Testis (tissue), 3 donors: ENCODE measurements around the gene SMARCE1. TPM values are rescaled to one million over a fixed set of nuclear protein-coding genes. Genes with fewer than 3 reads are reported as not detected.
A peak's percentile ranks its signal among the peaks of the same experiment; 100 is the strongest.
"Not testable (repeated sequence)": the region's sequence is repeated elsewhere in the genome, so short reads cannot be mapped to it uniquely, and the experiment has no call there.

ENCODE experiments used
- DNase-seq: peaks from one replicate; pipeline ENCODE4 v3.0.0-alpha.2; 2019
- H3K27ac ChIP-seq, 2 donors: fragments of 200-600 bp; sonication (generic); one replicate each; pipeline ENCODE4 v1.5.1; 2019
- H3K27me3 ChIP-seq: fragments of 200-600 bp; sonication (generic); one replicate; pipeline ENCODE4 v1.5.1; 2019
- H3K36me3 ChIP-seq: fragments of 200-600 bp; sonication (generic); one replicate; pipeline ENCODE4 v1.5.1; 2017; ENCODE audit warnings: low read depth; ENCODE audit errors: missing control alignments
- H3K4me1 ChIP-seq: fragments of 200-600 bp; sonication (generic); one replicate; pipeline ENCODE4 v1.5.1; 2019
- H3K4me3 ChIP-seq, 2 donors: fragments of 200-600 bp; sonication (generic); one replicate each; pipeline ENCODE4 v1.5.1; 2017 to 2019
- H3K9me3 ChIP-seq: fragments of 200-600 bp; sonication (generic); one replicate; pipeline ENCODE4 v1.5.1; 2017
- POLR2A ChIP-seq: fragments of 450-650 bp; IDR thresholded peaks from one replicate; pipeline ENCODE4 v1.6.1; 2017; ENCODE audit warnings: antibody characterized with exemption, mild to moderate bottlenecking, moderate library complexity
- WGBS, 2 donors: methylation state at CpG; one replicate each; pipeline ENCODE4 v1.1.5; 2018; 5-methylcytosine and 5-hydroxymethylcytosine counted together
- intact Hi-C: fragments of 100-400 bp; cut with DNase I; formaldehyde crosslinking; loops from one replicate; pipeline ENCODE4 v1.15.1; 2023; ENCODE audit warnings: low total_unique reads
- polyA plus RNA-seq: library from polyadenylated mRNA; stranded (reverse); fragments of 350-450 nt; fragmentation: Illumina TruSeq; extraction: RNeasy Lipid Tissue Mini Kit (QIAGEN cat#74804); gene quantifications from one replicate; pipeline ENCODE4 v1.2.3, GENCODE V29; 2014; ENCODE audit warnings: low read depth, low replicate concordance; ENCODE audit not compliant: insufficient read depth
- total RNA-seq, 2 donors: library from RNA; depleted of rRNA; stranded (reverse); fragments of >200 nt; gene quantifications; one replicate each; pipeline ENCODE4 v1.2.3, GENCODE V29; 2016
- TF ChIP-seq, protein P1 (sequence below), 3 experiments: fragments of 450-650 bp in 2 of 3; fragments of 200-600 bp in 1 of 3; sonication (generic) in 1 of 3; IDR thresholded peaks; one replicate each; pipeline ENCODE4 v1.5.1; 2016 to 2019; ENCODE audit warnings: antibody characterized with exemption in 3 of 3, mild to moderate bottlenecking in 2 of 3, moderate library complexity in 1 of 3

Gene SMARCE1
- total and polyA plus RNA-seq, 3 donors from 2014 or later: 80.3 to 86.4 (median 81.6) TPM

DNA sequence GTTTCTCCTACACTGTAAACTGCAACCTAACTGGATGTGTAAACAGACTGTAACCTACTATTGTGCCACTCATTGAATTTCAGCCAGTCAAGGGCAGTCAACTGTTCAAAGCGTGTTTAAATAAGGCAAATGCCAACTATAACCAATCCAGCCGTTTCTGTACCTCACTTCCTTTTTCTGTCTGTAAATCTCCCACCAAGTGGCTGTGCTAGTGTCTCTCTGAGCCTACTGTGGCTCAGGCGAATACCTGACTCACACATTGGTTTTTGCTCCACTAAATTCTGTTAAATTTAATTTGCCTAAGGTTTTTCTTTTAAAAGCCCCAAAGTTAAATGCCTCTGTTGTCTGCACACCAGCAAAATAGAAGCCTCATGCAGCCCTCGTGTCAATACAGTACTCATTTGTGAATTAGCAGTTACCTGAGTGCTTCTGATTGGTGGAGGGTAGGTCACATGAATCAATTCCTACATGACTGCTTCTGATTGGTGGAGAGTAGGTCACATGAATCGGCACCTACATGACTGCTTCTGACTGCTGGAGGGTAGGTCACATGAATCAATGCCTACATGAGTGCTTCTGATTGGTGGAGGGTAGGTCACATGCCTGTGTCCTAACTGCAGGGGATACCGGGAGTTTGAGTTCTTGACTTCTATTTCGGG lies 51.2 kb downstream of the SMARCE1 start:
- Histone ChIP-seq H3K4me1 (no peaks in the 10 kb centered on the region), H3K27ac (no peak overlapping the region), H3K27me3 (no peaks in the 10 kb centered on the region), H3K9me3 (no peaks in the 10 kb centered on the region), H3K4me3 (peak overlapping the region in 1 of 2 donors; percentile 11), H3K36me3 (no peaks in the 10 kb centered on the region)
- intact Hi-C loops: no loop called here
- WGBS, 2 donors: 69 to 80% methylated on average over 7 of the region's 7 CpGs
- no peak for TF ChIP-seq POLR2A
- TF ChIP-seq, protein P1, sequence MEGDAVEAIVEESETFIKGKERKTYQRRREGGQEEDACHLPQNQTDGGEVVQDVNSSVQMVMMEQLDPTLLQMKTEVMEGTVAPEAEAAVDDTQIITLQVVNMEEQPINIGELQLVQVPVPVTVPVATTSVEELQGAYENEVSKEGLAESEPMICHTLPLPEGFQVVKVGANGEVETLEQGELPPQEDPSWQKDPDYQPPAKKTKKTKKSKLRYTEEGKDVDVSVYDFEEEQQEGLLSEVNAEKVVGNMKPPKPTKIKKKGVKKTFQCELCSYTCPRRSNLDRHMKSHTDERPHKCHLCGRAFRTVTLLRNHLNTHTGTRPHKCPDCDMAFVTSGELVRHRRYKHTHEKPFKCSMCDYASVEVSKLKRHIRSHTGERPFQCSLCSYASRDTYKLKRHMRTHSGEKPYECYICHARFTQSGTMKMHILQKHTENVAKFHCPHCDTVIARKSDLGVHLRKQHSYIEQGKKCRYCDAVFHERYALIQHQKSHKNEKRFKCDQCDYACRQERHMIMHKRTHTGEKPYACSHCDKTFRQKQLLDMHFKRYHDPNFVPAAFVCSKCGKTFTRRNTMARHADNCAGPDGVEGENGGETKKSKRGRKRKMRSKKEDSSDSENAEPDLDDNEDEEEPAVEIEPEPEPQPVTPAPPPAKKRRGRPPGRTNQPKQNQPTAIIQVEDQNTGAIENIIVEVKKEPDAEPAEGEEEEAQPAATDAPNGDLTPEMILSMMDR (IDR thresholded peaks at IDR 0.05): no peak
- DNase-seq: peak; percentile 88

DNA sequence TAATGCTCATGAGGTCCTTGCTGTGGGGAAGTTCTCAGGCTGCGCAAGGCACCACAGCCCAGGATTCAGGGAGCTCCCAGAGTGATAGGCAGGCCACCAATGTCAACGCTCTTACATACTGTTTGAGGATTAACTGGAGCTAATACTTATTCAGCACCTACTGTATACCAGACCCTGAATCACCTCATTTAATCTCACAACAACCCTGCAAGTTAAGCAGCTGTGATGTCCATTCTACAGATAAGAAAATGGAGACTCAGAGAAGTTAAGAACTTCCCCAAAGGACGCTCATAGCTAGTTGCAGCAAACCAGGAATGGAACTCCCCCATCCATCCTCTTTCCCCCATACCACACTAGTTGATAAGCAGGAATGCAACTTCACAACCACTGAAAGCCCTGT lies 56.9 kb downstream of the SMARCE1 start:
- no peak for TF ChIP-seq POLR2A
- TF ChIP-seq, protein P1 (IDR thresholded peaks at IDR 0.05): no peak
- 90 to 98% methylated on average over 3 of the region's 3 CpGs for WGBS, 2 donors

DNA sequence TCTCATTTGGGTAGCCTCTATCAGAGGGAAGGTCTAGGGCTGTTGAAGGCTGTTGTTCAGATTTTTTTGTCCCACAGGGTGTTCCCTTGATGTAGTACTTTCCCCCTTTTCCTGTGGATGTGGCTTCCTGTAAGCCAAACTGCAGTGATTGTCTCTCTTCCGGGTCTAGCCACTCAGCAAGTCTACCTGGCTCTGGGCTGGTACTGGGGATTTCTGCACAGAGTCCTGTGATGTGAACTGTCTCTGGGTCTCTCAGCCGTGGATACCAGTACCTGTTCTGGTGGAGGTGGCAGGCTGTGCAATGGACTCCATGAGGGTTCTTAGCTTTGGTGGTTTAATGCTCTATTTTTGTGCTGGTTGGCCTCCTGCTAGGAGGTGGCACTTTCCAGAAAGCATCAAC lies 59.1 kb downstream of the SMARCE1 start:
- TF ChIP-seq, protein P1 (IDR thresholded peaks at IDR 0.05): no peak
- no peak for TF ChIP-seq POLR2A
- no peak for DNase-seq

More for the DNA sequence above, 56.9 kb downstream of the SMARCE1 start:
- H3K9me3 ChIP-seq: no peaks in the 10 kb centered on the region
- H3K36me3 ChIP-seq: no peaks in the 10 kb centered on the region
- H3K4me1 ChIP-seq: no peaks in the 10 kb centered on the region
- H3K4me3 ChIP-seq: no peak overlapping the region
- H3K27me3 ChIP-seq: no peaks in the 10 kb centered on the region
- no peak for DNase-seq
- intact Hi-C loops: no loop called here
- no peak overlapping the region for H3K27ac ChIP-seq

DNA sequence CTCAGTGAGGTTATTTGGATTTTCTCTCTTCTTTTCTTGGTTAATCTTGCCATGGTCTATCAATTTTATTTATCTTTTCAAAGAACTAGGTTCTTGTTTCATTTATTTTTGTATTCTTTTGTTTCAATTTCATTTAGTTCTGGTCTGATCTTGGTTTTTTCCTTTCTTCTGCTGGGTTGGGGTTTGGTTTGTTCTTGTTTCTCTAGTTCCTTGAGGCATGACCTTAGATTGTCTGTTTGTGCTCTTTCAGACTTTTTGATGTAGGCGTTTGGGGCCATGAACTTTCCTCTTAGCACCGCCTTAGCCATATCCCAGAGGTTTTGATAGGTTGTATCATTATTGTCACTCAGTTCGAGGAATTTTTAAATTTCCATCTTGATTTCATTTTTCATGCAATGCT lies 61.4 kb downstream of the SMARCE1 start:
- H3K9me3 ChIP-seq, H3K27ac ChIP-seq, H3K36me3 ChIP-seq, intact Hi-C loops, H3K4me1 ChIP-seq, H3K27me3 ChIP-seq, H3K4me3 ChIP-seq, DNase-seq: not testable (repeated sequence)
- 70 to 81% methylated on average over 3 of the region's 3 CpGs for WGBS, 2 donors

More for the DNA sequence above, 59.1 kb downstream of the SMARCE1 start:
- H3K27me3 ChIP-seq: no peaks in the 10 kb centered on the region
- H3K4me3 ChIP-seq: no peak overlapping the region
- WGBS, 2 donors: 93 to 100% methylated on average over 1 to 2 of the region's 2 CpGs
- H3K36me3 ChIP-seq: no peaks in the 10 kb centered on the region
- no peaks in the 10 kb centered on the region for H3K4me1 ChIP-seq
- H3K9me3 ChIP-seq: no peaks in the 10 kb centered on the region
- H3K27ac ChIP-seq: no peak overlapping the region
- intact Hi-C loops: no loop called here

DNA sequence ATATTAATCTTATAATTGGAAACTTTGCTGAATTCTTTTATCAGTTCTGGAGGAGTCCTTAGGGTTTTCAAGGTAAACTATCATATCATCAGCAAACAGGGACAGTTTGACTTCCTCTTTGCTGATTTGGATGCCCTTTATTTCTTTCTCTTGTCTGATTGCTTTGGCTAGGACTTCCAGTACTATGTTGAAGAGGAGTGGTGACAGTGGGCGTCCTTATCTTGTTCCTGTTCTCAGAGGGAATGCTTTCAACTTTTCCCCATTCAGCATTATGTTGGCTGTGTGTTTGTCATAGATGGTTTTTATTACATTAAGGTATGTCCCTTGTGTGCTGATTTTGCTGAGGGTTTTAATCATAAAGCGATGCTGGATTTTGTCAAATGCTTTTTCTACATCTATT lies 62.7 kb downstream of the SMARCE1 start:
- DNase-seq, H3K27me3 ChIP-seq, H3K9me3 ChIP-seq, H3K36me3 ChIP-seq, intact Hi-C loops, H3K27ac ChIP-seq, H3K4me3 ChIP-seq, H3K4me1 ChIP-seq: not testable (repeated sequence)
- WGBS, 2 donors: 60 to 62% methylated on average over 2 of the region's 2 CpGs

DNA sequence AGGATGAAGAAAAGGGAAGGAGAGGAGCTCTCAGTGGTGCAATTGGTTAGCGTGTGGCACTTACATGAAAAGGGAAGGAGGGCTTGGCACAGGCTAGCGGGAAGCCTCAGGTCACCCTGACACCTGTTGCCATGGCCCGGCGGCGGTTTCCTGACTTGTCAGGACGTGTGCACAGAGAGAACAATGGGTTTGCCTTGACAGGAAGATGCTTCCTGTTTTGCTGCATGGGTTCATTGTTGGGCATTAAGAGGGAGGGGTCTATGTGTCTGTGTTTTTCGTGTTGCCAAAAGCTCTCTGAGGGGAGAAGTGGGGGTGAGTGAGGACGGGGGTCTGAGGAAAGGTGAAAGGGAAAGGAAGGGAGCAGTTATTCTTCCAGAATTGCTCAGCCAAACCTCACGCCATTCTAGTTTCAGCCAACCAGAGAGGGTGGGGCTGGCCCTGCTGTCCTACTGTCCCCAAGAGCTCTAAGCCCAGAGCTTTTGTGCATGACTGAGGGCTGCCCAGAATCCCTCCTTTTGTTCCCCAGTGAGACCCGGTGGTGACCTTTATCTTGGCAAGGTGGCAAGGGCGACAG lies 65.2 kb downstream of the SMARCE1 start:
- H3K4me1 ChIP-seq: no peaks in the 10 kb centered on the region
- H3K4me3 ChIP-seq: no peak overlapping the region
- no peak for TF ChIP-seq POLR2A
- TF ChIP-seq, protein P1 (IDR thresholded peaks at IDR 0.05): no peak
- intact Hi-C loops: no loop called here
- no peak for DNase-seq
- no peak overlapping the region for H3K27ac ChIP-seq
- H3K27me3 ChIP-seq: no peaks in the 10 kb centered on the region
- H3K36me3 ChIP-seq: no peaks in the 10 kb centered on the region
- H3K9me3 ChIP-seq: no peaks in the 10 kb centered on the region
- WGBS, 2 donors: 59 to 71% methylated on average over 11 of the region's 11 CpGs
